Left kidney (tissue), 8 donors: ENCODE results near the gene SETMAR. TPM values are rescaled to one million over a fixed set of nuclear protein-coding genes. Genes with fewer than 3 reads are reported as not detected.
A peak's percentile ranks its signal among the peaks of the same experiment; 100 is the strongest.
"Not testable (repeated sequence)": the region's sequence is repeated elsewhere in the genome, so short reads cannot be mapped to it uniquely, and the experiment has no call there.

Experiments used
- DNase-seq: peaks from one replicate; pipeline ENCODE4 v3.0.0-alpha.2; 2013
- long read RNA-seq, 8 donors: transcript quantifications; one replicate each; lab custom pipeline, GENCODE V29; 2026
- polyA plus RNA-seq: library from polyadenylated mRNA; unstranded; fragments of 120-200 nt; gene quantifications from one replicate; pipeline ENCODE4 v1.2.1, GENCODE V29; 2013; ENCODE audit not compliant: insufficient read length

Gene SETMAR
- 36.4 TPM for polyA plus RNA-seq
- long read RNA-seq, donor 1, partial matches to known transcripts = 0 of 1 reads
- long read RNA-seq, donor 1, other reads (novel, unspliced or antisense) = 0 of 1 reads
- long read RNA-seq, donor 2, partial matches to known transcripts = 0 of 5 reads
- long read RNA-seq, donor 2, other reads (novel, unspliced or antisense) = 0 of 5 reads
- long read RNA-seq, donor 3, partial matches to known transcripts = 0 of 1 reads
- long read RNA-seq, donor 3, other reads (novel, unspliced or antisense) = 0 of 1 reads
- long read RNA-seq, donor 4 = 0 reads
- long read RNA-seq, donor 5, partial matches to known transcripts = 12 of 18 reads
- long read RNA-seq, donor 5, other reads (novel, unspliced or antisense) = 0 of 18 reads
- long read RNA-seq, donor 6, partial matches to known transcripts = 0 of 1 reads
- long read RNA-seq, donor 6, other reads (novel, unspliced or antisense) = 0 of 1 reads
- long read RNA-seq, donor 7, partial matches to known transcripts = 5 of 11 reads
- long read RNA-seq, donor 7, other reads (novel, unspliced or antisense) = 0 of 11 reads
- long read RNA-seq, donor 8, partial matches to known transcripts = 0 of 3 reads
- long read RNA-seq, donor 8, other reads (novel, unspliced or antisense) = 0 of 3 reads

DNA sequence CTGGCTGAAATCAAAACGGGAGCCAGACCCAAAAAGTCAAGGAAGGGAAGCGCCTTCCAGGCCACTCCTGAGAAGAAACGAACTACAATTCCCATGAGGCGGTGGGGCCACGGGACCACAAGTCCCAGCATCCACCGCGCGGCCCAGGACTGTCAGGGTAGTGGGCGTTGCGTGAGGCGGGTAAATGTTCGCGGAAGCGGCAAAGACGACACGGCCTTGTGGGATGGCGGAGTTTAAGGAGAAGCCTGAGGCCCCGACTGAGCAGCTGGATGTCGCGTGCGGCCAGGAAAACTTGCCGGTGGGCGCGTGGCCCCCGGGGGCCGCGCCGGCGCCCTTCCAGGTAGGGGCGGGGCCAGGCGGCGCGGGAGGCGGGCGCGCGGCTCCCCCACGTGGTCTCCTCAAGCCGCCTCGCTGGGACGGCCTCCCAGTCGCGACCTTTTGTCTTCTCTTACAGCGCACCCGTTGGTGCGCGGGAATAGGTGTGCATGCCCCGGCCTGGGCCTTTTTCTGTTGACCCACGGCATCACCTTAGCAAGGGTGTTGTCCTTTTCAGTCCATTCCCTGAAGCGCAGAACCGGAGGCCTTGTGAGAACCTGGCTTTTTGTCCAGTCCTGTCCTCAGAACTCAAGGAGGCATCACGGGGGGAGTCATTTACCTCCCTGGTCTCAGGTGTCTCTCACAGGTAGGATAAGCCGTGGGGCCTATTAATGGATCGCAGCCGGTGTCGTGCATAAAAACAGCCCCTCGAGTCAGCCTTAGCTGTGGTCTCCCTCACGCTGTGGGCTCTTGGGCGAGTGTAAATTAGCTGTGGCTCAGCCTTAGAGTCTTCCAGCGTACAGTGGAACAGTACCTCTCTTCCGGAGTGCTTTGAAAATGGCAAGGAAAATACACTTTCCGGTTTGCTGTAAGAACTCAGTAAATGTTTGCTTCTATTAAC is at the start of gene SETMAR:
SETMAR (plus strand) TSS at position 183 of the 937 bp plus-strand sequence; CDS start at position 185, 2 bp downstream.
- DNase-seq = peak; percentile 89

DNA sequence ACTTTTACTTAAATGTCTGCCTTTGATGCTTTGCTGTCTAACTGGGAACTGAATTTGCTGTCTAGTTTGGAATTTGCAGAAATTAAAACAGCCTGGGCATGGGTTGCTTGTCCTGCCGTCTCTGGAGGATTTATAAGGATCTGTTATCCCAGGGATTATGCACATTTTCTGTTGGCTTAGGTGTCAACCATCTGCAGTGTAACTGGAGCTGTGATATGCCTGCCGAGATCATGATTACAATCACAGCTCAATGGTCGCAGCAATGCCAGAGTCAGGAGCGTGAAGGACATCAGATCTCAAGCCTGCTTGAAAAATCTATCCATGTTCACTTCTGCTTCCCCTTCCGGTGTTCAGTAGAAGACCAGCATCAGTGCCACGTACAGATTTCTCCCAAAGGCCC is 41.8 kb upstream of the SETMAR start:
- DNase-seq = no peak

DNA sequence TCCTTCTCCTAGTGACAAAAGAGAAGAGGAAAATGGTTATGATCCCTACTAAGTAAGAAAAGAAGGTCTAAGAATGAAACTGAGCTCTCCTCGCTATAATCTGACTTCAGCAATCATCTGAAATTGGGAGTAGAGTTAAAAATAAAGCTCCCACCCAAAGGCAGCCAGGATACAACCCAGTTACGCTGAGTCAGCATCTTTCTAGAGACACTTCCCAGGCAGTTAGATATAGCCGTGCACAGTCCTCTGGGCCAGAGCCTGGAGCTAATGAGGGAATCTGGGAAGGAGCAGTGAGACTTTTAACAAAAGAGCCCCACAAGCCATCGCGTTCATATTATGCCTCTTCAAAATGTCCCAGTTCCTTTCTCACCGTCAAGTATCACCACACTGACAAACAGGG is 39.1 kb upstream of the SETMAR start:
- DNase-seq = no peak

DNA sequence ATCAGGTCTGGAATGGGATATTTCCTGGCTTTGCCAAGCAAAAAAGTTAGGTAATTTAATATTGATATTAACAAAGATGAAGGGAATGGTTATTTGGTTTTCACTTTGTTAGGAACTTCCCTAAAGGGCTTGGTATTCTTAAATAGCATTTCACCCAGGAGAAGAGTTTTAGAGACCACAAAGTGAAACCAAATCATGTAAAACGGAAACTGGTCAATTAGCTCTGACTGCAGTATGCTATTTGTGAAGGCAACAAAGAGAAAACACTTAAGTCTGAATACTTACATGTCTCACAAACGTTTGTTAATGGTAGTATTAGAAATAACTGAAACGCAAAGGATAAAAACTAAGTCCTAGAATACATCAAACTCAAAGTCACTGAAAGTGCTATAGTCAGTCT is 32.4 kb upstream of the SETMAR start:
- DNase-seq = no peak

DNA sequence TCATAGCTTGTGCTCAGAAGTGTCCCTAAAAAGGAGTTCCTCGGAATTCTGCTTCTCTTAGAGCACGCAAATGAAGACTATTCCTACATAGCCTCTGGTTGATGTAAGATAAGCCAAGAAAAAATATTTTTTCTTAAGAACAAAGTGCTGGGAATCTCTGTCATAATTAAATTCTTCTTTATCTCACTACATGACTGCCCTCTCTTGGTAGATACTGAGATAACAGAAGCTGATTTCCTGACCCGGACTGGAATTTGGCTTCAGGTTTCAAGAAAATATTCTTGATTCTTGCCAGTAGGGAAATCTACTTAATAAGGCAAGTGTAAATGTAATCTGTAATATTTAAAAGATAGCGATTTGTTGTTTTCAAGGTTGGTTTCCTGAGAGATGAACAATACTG is 31.3 kb upstream of the SETMAR start:
- DNase-seq = peak; percentile 70

DNA sequence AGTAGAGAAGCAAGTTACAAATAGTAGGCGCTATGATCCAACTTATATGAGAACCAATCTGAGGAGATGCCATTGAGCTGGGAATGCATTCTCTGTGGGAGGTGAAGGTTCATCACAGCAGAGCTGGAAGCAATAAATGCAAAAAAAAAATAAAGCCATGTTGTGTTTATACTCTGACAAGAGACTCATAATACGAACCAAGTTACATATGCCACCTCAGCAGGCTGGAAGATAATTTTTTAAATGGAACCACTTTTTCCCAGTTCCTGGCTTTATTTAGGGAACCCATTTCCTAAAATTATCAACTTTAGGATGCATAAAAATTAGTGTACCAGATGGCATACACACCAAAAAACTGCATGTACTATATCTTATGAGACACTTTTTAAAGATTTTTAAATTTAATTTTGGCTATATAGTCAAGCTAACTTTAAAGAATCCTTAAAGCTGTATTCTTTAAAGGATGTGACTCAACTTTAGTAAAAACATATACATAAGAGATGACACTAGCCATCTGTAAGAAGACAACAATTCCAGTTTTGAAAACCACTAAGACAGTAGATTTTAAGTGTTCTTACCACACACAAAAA is 23.6 kb upstream of the SETMAR start:
- no peak for DNase-seq

DNA sequence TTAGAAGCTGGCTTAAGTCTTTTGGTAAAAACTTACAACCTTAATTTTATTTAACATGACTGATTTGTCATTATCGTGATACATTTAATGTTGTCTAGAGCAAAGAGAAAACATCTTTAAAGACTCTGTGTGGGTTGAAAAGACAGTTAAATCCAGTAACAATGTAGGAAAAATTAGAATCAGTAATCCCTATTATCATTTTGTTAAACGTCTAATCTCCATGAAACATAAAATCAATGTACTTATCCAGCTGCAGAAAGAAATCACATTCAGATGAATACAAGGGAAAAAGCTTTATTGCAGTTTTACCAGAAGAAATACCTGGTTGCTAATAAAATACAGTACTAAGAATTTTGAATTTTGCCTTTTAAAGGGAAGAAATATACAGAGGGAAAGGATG is 21.2 kb upstream of the SETMAR start:
- no peak for DNase-seq

DNA sequence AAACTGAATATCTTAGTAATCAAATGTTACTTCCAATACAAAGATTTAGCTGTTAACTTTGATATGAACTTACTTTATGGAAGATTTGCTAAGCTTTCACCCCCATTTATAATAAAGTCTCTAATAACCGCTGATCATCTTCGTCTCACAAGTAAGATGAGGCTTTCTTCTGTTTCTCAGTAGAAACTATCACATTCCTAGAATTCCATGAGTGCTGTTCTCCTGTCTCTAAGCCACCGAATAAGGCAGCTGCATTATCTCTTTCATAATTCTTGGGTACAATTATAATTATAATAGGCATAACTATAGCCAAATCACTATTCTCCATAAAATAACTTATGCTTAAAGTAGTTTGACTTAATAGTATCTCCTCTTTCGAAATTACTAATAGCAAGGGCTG is 18.3 kb upstream of the SETMAR start:
- no peak for DNase-seq

DNA sequence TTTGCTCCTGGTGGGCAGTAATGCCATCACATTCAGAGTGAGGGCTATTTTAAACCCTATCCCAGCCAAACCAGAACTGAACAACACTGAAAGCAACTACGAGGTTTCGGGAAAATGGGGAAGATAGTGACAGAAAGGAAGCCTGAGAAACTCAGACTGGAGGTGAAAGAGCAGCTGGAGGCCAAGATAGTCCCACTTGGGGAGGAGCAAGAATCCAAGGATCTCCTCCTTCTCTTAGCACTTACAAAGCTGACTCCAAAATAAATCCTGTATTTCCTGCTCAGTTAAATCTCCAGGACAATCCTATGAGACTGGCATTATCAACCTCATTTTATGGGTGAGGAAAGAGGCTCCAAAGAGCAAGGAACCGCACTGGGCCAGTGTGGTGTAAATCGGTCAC is 14.1 kb upstream of the SETMAR start:
- DNase-seq = no peak

DNA sequence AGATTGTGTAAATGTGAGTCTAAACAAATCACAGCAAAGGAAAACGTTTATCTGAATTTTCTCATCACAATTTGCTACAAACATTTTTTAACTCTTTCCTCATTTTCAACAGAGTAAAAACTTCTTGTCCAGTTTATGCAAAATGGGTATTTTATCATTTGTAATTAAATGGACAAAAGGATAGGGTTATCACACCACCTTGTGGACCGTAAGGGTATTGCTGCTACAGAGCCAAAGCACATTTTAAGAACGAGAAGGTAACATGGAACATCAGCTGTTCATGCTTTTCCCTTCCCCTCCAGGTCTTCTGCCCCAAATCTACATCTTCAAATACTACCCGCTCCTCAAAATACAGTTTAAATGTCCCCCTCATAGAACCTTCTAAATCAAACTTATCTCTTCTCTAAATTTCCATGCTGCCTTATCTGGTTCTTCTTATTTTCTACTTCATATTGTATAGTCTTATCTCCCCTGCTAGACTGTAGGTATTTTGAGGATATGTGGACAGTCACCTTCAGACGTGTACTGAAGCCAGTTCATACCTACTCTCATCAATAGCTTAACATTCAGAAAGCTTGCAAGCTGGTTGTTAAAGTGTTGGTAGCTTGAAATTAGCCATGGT is 12.8 kb upstream of the SETMAR start:
- DNase-seq = peak; percentile 43

DNA sequence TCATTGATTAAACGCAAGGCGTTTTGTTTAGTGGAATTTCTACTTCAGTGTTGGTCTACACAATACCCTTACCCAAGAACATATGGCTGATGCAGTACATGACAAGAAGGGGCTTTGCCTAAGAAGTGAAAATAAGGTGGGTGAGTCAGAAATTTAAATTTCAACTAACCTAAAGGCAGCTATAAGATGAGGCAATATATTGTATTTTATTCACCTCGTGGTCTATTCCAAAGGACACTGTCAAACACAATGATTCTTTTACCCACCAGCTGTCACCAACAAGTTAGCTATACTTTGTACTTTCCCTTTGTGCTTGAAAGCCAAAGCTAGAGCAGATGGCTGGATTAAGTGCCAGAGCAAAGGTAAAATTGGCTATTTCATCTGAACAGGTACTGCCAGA is 10.9 kb upstream of the SETMAR start:
- DNase-seq = no peak

DNA sequence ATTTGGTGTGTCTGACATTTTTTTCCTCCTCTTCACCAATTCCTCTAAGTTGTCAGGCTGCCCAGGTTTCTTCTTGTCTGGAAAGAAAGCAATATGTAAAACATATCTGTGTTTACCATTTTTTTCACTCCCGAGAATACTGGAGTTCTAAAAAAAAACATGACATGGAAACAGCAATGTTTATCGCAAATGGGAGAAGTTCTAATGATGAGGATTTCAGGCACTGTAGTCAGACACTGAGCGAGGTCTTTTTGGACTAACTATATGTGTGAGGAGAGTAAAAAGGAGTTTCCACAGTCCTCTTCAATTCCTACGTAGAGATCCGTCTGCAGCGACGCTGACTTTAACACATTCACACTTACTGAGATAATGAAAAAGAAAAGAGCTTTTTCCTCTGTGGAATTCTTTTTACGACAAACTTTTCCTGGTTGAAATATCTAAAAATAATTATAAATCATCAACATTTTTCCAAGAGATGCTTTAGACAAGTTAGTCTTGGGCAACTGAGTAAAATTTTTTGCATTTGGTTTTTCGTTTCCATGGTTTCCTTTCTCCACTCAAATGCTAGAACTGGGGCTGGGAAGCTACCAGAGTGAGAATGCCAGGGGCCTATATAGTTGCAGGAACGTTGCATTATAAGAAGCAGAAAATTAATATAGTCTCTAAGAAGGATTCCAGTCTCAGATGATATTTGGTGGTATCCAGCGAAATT is 8.4 kb upstream of the SETMAR start:
- no peak for DNase-seq

DNA sequence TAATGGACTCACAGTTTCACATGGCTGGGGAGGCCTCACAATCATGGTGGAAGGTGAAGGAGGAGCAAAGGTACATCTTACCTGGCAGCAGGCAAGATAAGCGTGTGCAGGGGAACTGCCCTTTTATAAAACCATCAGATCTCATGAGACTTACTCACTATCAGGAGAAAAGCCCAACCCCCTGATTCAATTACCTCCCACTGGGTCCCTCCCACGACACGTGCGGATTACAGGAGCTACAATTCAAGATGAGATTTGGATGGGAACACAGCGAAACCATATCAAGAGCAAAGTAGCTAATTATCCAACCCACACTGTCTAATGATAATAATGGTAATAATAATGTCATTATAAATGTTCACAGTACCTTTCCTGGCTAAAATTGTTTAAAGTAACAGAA is 6.7 kb upstream of the SETMAR start:
- not testable (repeated sequence) for DNase-seq

DNA sequence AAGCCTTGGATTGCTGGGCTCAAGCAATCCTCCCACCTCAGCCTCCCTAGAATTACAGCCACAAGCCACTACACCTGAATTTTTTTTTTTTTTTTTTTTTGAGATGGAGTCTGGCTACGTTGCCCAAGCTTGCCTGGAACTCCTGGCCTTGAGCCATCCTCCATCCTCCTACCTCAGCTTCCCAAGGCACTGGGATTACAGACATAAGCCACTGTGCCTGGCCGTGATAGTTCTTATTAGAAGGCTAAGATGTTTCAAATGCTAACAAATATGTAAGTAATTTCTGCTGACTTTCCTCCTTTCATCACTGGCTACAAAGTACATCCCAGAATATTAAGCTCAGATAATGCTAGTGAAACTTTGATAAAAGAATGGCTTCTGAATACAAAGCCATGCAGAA is 5.7 kb upstream of the SETMAR start:
- DNase-seq = no peak

DNA sequence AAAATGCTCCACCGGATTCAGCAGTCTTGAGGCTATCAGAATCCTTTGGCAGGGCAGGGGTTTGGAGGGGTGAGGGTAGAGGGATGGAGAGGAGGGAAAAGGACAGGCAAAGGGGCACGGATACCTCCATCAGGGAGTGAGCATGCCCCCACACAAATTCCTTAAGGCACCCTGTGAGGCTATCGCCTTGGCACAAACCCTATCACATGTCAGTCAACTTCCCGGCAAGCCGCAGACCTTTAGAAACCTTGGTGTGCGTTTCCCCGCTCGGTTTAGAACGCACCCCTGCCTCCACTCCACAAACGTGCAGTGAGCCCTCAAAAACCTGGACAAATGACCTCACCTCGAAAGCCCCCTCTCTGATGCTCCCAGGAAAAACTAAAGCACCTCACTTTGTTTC is 422 bp upstream of the SETMAR start:
- DNase-seq = no peak

DNA sequence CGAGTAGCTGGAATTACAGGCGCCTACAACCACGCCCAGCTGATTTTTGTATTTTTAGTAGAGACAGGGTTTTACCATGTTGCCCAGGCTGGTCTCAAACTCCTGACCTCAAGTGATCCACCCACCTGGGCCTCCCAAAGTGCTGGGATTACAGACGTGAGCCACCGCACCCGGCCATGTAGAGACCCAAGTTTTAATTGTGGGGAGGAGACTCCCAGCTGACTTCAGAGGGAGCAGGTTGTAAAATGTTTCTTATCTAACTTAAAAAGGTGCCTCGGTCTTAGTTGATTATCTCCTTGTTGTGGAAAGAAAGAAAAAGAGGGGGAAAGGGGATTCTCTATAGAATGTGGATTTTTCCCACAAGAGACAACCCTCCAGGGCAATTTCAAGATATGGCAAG is 2.0 kb downstream of the SETMAR start:
- DNase-seq = not testable (repeated sequence)

DNA sequence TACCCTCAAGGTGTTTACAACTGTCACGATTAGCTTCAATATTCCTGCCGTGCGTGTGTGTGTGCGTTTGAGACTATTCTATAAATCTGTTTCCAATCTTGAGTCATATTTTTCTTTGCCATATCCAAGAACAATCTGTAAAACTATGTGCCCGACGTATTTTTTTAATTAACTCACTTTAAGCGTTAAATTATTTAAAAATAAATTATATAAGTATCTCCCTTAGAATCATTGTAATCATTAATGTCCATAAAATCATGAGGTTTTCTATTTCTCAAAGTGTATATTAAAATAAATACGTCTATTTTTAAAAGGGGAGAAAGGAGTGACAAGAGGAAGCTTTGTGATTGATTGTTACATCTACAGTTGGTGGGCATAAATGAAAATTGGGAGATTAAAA is 2.9 kb downstream of the SETMAR start:
- DNase-seq = no peak

DNA sequence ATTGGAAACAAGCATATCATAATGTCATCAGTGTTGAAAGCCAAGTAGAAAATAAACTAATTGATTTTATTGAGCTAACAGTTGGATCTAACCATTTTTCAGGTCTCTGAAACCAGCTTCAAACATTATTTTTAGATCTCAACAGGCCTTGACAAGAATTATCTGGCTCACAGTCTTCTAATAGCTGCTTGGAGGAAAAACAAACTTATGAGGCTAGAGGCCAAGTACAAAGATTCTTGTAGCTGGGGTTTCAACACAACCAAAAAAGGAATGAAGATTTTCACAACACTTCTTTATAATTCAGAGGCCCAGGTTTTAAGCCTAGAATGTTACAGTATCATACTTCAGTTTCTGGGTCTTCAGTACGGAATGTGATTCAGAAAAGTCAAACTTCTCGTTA is 3.7 kb downstream of the SETMAR start:
- DNase-seq = no peak

DNA sequence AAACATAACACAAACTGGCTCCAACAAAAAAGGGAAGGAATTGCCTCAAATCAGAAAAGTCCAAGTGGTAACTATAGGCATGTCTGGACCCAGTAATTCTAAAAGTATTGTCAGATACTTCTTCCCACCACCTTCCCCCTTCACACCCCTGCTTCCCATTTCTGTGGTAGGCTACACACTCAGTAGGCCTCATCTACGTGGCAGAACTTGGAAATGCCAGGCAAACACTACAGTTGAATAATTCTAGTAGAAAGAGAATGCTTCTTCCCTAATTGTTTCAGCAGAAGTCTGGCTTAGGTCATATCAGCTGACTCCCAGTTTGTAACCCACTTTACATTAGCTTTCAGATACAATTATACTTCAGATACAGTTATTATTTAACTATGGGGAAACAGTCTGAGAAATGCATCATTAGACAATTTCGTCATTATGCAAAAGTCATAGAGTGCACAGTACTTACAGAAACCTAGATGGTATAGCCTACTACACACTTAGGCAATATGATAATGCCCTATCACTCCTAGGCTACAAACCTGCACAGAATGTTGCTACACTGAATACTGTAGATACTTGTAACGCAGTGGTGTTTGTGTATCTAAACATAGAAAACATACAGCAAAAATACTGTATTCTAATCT is 6.4 kb downstream of the SETMAR start:
- no peak for DNase-seq

DNA sequence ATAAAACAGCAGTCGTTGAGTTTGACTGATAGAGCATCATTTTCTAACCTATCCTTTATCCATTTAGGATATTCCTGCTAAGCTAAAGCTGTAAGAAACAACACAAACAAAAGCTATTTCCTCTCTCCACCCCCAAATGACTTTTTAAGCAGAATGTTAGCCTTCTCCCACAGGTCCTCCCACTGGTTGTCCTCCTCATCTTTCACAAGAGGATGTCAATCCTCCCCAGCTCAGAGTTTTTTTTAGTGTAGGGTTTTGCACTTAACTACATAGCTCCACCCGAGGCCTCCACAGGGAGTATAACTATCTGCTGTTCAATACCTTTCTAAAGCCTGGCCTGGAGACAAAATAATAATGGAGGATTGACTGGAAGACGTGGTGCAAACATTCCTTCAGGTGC is 7.8 kb downstream of the SETMAR start:
- peak; percentile 45 for DNase-seq

DNA sequence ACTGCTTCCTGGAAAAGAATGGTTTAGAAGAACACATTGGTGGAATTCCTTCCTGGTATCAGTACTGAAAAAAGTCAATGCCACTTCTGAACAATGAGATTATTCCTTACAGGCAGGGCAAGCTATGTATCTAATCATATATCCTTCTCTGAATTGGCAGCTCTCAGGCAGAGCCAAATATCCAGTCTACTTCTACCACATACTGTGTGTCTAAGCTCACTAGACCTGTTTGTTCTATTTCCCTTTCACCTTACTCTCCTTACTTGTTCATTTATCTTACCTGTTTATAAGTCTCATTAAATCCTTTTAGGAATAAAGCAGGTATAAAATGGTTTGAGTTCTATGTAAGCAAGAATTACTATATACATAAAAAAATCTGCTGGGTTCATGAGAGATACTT is 8.3 kb downstream of the SETMAR start:
- DNase-seq = no peak
